Measurements from ENCODE around the gene DPP6. TPM values are rescaled to one million over a fixed set of nuclear protein-coding genes. Genes with fewer than 3 reads are reported as not detected.

Gene DPP6
- total RNA-seq, 1 experiment from 2014 or later = not detected

DNA sequence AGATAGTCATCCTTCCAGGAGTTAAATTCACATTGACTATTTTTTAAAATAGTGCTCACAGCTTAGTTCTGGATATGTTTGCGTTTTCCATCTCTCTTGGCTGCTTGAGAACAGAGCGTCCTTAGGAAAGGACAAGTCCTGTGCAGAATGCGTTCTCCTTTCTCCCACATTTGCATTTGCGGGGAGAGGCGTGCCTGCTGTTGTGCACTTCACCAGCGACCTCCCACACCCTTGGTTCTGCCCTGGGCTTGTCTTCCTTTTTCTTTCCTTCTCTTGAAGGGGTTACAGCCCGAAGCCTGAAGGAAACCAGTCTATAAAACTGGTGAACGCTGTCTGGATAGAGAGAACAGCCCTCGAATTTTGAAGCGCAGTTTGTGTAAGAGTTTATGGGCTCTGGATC, 367.1 kb downstream of the DPP6 start:
- no peak for DNase-seq (ENCODE audit: low read depth)
- in situ Hi-C loops (cut with HindIII; ENCODE audit: low pct_unique_long_range_greater_than_20kb, low sequenced_read_pairs) = no loop called here

DNA sequence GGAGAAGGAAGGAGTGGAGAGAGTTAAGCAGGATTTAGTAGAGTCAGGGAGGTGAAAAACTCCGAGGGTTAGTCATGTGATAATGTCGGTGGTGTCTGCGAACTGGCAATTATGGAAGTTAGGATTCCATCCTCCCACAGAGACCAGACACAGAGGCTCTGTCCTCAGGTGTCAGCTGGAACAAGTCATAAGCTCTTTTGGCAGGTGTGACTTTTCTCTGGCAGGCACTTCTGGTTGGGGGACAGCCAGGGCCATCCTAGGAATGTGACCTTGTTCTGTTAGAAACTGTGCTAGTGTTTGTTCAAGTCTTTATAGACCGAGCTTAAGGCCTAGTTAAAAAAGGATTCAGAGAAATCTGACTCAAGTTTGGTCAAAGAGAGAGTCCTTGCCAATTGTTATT, 371.0 kb downstream of the DPP6 start:
- DNase-seq (ENCODE audit: low read depth) = no peak
- in situ Hi-C loops (cut with HindIII; ENCODE audit: low pct_unique_long_range_greater_than_20kb, low sequenced_read_pairs) = no loop called here

DNA sequence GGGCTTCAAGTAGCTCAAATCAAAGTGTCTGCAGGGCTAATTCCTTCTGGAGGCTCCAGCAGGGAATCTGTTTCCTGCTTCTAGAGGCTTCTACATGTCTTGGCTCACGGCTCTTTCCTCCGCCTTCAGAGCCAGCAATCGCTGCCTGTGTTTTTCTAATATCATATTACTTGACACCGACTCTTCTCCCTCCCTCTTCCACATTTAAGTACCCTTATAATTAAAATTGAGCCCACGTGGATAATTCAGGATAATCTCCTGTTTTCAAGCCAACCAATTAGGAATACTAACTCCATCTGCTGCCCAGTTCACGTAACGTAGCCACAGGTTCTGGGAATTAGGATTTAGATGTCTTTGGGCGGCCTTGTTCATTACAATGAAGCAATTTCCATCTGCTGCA, 372.2 kb downstream of the DPP6 start:
- in situ Hi-C loops (cut with HindIII; ENCODE audit: low pct_unique_long_range_greater_than_20kb, low sequenced_read_pairs) = no loop called here
- no peak for DNase-seq (ENCODE audit: low read depth)

DNA sequence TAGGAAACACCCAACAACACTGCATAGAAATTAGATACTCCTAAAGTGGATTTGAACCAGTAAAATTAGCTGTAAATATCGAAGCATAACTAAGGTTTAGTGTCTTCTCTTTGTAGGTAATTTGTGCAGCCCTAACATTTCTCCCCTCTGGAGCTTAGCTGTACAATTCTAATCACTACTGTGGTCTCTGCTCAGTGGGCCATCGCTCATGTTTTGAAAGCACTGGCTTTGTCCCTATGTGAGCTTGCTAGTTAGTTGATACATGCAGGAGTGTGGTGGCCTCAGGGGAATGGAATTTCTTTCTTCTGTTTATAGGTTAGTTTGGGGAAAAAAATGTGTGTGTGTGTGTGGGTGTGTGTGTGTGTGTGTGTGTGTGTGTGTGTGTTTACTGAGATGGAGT, 373.1 kb downstream of the DPP6 start:
- no peak for DNase-seq (ENCODE audit: low read depth)
- in situ Hi-C loops (cut with HindIII; ENCODE audit: low pct_unique_long_range_greater_than_20kb, low sequenced_read_pairs) = no loop called here

DNA sequence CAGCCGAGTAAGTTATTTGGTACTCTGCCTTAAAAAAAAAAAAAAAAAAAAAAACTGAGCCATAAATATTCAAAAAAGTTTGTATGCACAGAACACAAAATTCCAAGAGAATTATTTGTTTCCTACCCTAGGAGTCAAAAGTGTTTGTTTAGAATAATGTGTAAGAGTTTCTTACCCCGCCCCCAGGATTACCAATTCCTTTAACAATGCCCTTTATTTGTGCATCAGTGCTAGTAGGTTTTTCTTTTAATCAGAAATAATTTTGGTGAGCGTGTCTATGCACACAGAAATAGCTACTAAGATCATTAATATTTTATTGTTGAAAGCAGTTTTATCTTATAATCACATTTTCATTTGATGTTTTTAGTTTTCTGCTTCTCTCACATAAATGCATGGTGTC, 374.6 kb downstream of the DPP6 start:
- DNase-seq (ENCODE audit: low read depth) = no peak
- in situ Hi-C loops (cut with HindIII; ENCODE audit: low pct_unique_long_range_greater_than_20kb, low sequenced_read_pairs) = no loop called here

DNA sequence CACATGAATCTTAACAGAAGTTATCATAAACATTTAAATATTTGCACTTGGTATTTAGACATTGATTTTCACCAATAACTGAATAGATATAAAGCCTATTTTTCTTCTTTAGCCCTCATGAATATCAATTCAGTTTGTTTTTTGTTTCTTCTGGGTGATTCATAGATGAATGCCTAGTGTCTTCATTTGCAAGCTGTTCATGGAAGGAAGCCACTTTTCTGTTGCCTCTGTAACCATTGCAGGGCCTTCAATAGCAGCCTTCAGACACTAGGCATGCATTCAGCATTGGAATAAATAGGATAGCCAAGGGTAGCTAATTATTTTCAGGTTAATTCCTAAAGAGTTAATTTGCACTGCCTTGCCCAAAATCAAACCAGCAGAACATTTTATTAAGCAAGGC, 375.3 kb downstream of the DPP6 start:
- in situ Hi-C loops (cut with HindIII; ENCODE audit: low pct_unique_long_range_greater_than_20kb, low sequenced_read_pairs) = no loop called here
- DNase-seq (ENCODE audit: low read depth) = no peak

DNA sequence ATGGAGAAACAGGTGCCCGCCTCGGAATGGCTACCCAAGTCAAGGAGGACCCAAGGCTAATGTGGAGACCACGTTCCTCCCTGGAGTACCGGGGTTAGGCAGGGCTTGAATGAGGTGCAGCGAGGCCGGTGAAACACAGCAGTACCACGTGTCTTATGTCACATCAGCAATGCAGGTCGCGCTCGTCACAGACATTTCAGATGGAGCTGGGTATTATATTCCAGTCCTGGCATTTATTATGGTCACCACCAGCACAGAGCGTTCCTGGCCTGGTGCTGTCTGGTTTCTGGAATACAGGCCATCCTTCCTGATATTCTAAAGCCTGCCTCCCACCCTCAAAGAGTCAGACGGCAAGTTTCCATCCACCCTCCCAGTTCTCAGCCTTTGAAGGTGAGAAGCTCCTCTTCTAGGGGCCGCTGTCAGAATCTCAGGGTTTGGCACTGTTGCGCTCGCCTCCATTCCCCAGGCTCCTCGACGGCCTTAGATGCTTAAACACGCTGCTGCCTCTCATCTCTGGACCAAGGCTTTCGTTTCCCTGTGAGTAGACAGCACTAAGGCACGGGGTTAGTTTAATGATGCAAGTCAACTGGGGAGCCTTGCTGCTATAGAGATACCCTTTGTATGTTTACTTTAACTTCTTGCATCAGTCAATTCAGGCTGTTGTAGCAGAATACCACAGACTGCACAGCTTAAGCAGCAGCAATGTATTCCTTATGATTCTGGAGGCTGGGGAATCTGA, 377.6 kb downstream of the DPP6 start:
- in situ Hi-C loops (cut with HindIII; ENCODE audit: low pct_unique_long_range_greater_than_20kb, low sequenced_read_pairs) = no loop called here
- DNase-seq (ENCODE audit: low read depth) = no peak

DNA sequence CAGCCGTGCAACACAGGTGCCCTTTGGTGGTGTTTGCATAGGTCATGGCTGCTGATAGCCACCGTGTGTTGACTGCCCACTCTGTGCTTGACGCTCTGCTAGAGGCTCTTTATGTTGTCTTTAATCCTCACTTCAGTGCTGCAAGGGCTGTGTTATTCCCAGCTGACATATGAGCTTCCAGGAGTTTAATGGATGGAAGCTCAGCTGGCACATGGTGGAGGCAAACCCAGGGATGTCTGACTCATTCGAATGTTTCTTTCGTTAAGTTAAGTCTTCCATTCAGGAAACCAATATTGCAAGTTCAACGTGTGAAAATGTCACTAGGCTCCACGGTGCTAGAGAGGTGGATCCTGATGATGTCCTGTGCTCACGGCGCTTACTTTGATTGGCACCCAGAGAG, 378.4 kb downstream of the DPP6 start:
- in situ Hi-C loops (cut with HindIII; ENCODE audit: low pct_unique_long_range_greater_than_20kb, low sequenced_read_pairs) = no loop called here
- no peak for DNase-seq (ENCODE audit: low read depth)

DNA sequence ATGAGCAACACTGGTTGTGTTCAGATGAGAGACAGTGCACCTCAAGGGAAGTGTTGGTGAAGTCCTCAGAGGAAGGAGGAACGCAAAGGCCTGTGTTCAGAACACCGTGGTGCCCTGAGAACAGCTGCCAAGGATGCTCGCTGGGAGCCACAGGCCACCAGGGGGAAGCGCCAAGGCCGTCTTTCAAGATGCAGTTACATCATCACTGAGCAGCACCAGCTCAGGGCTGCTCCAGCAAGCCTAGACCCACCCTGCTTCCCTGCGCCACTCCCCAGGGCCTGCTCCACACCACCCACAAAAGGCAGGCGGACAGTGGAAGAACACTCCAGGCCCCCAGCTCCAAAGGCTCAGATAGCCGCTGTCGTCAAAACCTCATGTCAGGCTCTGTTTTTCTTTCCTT, 378.8 kb downstream of the DPP6 start:
- in situ Hi-C loops (cut with HindIII; ENCODE audit: low pct_unique_long_range_greater_than_20kb, low sequenced_read_pairs) = no loop called here
- DNase-seq (ENCODE audit: low read depth) = no peak

DNA sequence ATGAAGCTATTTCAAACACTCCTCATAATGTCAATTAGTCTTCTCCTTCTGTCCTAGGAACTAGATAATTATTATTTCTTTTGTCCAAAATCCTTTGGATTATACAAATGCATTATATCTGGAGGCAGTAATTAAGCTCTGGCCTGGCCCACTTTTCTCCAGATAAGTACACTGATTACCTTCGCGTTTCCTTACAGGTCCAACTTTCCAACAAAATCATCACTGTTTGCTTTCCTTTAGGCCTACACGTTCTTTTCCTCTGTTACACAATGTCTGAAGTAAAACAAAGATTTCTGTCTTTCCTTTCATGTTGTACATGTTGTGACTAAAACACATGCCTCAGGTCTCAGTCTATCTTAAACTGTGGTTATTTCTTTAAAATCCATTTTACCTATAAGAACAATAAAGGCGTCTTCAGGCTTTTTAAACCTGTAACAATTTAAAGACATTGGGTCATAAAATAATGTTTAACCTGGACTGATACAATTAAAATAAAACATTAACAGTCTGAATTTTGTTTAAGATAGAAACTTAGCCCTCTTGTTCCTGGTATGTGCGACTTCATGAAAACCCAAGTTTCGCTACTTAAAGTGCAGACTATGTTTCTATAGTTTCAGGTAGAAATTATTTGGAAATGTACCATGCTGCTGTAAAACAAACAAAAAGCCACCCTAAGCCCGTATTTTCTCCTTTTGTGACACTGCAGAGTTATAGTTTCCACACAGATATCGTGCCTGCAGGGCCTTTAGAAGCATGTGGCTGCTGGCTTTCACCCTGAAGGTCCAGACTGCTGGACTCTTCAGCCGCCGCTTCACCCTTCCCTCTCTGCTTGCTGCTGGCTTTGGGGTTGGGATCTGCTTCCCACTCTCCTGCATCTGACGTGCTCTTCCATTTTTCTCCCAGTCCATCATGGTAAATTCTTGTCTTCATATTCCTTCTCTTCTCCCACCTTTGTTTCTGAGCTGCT, 381.7 kb downstream of the DPP6 start:
- DNase-seq (ENCODE audit: low read depth) = no peak
- in situ Hi-C loops (cut with HindIII; ENCODE audit: low pct_unique_long_range_greater_than_20kb, low sequenced_read_pairs) = no loop called here

DNA sequence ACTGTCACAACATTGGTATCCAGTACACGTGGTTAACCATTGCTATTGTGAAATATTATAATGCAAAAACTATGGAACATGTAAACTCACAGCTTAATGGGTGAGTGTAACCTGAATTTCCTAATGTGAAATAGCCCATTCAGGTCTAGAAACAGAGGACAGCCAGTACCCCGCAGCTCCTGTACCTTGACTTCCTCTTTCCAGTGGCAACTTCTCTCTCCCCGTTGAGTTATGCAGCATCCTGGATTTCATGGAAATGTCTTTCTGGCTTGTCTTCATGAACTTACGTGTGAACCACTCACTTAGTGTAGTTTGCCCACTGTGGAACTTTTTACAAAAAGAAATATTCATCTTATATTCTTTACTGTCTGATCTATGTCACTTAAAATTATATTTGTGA, 384.4 kb downstream of the DPP6 start:
- no peak for DNase-seq (ENCODE audit: low read depth)
- in situ Hi-C loops (cut with HindIII; ENCODE audit: low pct_unique_long_range_greater_than_20kb, low sequenced_read_pairs) = no loop called here

DNA sequence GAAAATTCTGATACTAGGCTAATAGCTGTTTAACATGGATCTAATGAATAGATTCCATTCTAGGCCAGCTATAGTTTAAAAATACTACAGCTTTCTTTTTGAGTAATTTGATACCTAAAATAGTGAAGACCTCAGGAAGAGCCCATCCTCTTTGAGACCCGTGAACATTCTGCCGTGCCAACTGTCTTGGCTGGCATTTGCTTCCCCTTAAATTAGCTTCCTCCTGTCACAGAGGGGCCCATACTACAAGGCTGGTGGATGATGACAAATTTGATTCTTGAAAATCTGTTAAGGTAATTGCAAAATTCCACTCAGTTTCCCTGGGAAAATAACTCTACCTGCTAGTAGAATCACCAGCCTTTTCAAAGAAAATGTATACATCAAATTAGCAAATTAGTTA, 385.0 kb downstream of the DPP6 start:
- no peak for DNase-seq (ENCODE audit: low read depth)
- in situ Hi-C loops (cut with HindIII; ENCODE audit: low pct_unique_long_range_greater_than_20kb, low sequenced_read_pairs) = no loop called here

DNA sequence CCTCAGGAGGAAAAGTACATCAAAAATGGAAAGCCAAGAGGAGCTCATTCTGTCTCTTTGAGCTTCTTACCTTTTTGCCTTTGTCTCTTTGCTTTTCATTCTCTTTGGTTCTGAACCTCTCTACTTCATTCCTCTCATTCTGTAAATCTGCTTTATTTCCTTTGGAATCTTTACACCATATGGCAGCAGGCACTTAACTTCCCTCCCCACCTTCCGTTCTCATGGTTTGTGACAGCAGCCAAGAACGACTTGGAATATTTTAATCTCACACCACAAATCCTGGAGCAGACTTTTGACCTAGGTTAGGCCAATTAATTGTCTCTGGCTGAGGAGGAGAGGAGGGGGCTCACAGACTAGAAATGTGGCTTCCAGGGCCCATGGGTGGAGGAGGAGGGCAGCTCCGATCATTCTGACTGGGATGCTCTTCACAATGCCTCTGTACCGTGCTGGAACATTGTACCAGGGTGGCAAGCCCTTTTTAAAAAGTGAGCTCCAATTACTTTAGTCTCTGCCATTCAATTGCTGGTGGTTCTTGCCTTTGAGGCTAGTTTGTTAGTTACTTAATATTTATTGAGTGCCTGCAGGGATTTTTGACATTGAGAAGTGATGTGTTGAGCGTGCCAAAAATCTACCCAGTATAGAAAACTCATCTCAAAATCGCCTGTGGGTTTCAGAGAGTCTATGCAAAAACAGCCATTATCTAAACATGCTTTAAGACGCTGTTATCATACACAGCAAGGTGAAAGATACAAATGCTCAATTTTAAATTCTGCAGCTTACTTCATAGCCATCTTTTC, 386.6 kb downstream of the DPP6 start:
- no peak for DNase-seq (ENCODE audit: low read depth)
- in situ Hi-C loops (cut with HindIII; ENCODE audit: low pct_unique_long_range_greater_than_20kb, low sequenced_read_pairs) = no loop called here

DNA sequence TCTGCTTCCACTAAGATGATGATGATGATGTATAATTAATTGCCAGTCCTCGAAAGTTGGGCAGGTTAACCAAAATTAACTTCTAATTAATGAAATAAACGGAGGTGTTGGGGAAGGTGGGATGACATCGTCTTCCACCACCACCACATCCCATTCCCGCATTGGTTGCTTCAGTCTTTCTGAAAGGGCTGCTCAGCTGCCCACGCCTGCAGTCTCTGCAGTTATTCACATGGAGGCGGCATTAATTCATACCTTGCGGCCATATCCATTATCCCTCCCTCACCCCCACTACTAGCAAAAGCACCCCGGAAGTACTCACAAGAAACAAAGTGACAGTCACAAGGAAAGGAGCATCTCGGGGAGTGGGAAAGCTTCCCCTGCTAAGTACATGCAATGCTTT, 387.9 kb downstream of the DPP6 start:
- DNase-seq (ENCODE audit: low read depth) = no peak
- in situ Hi-C loops (cut with HindIII; ENCODE audit: low pct_unique_long_range_greater_than_20kb, low sequenced_read_pairs) = no loop called here

DNA sequence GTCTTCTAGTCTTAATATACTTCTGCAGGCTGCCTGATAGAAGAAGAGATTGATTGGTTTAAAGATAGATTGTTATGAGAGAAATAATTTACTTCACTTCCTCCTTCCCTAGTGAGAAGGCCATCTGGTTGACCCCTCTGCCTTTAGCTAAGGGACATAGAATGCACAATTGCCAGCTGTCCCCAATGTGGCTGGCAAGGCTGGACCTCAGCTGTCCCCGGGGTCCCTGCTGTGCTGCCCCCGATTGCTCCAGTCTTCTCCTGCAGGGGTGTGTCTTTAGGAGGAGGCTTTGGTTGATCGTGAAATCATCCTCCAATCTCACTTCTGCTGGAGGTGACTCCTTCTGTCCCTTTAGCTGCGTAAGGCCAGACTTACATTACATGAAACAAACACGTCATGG, 388.5 kb downstream of the DPP6 start:
- no peak for DNase-seq (ENCODE audit: low read depth)
- in situ Hi-C loops (cut with HindIII; ENCODE audit: low pct_unique_long_range_greater_than_20kb, low sequenced_read_pairs) = no loop called here

DNA sequence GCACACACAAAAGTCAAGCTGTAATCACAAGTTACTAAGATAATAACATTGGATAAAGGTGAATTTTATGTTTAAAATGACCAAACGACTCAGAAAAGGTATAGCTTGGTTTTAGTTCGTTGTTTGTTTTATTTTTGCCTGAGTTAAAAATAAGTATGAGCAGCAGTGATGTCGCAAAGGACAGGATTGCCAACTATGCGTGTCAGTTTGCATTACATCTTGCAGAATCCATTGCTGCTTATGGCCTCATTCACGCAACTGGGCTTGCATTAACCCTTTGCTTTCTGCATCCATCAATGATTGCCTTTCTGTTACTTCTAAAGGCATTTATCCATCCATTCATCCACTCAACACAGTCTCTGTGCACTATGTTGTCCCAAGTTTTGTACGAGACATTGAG, 389.6 kb downstream of the DPP6 start:
- DNase-seq (ENCODE audit: low read depth) = no peak
- in situ Hi-C loops (cut with HindIII; ENCODE audit: low pct_unique_long_range_greater_than_20kb, low sequenced_read_pairs) = no loop called here

DNA sequence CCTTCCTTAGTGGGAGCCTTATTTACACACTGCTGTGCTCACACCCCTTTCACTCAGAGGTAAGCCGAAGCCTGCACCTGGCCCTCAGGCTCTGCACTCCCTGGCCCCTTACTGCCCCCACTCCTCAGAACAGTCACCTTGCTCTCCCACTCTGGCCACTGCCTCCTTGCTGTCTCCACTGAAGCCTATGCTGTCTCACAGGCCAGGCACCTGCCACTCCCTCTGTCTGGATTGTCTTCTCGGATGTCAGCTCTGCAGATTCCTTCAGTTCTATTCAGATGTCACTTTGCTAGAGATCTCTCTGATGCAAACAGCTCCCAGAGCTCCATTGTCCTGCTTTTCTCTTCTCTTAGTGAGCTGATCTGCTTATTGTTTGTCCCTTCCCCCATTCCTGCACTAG, 390.7 kb downstream of the DPP6 start:
- in situ Hi-C loops (cut with HindIII; ENCODE audit: low pct_unique_long_range_greater_than_20kb, low sequenced_read_pairs) = no loop called here
- no peak for DNase-seq (ENCODE audit: low read depth)

DNA sequence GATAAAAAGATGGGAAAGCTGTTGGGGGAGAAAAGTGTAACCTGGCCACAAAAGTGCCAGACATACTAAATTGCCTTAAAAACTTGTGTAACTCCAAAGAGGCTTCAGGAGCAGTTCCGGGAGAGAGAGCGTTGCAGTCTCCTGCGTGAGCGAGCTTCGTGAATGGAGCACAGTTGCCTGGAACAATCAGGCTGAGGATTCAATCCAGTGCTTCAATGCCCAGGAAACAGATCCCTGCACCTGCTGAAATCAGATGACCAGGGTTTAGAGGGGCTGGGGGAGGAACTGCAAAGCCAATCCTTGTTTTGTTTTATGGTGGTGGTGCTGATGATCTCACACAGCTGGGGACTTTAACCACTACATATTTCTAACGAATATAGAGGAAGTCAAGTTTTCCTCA, 398.3 kb downstream of the DPP6 start:
- in situ Hi-C loops (cut with HindIII; ENCODE audit: low pct_unique_long_range_greater_than_20kb, low sequenced_read_pairs) = no loop called here
- no peak for DNase-seq (ENCODE audit: low read depth)
